GM19238 (cell line): Measurements from ENCODE around the gene CLTA.

ENCODE experiments used
- DNase-seq: peaks from one replicate; pipeline ENCODE4 v3.0.0; 2011; ENCODE audit warnings: low spot score; ENCODE audit not compliant: insufficient read length

The CLTA gene

GRCh38 chr9:36188212-36188611, 2.5 kb upstream of the CLTA start:
- no peak for DNase-seq

- no peak for DNase-seq
These were observed 745 bp upstream of the CLTA start for GRCh38 chr9:36189976-36190375.

GRCh38 chr9:36191290-36191645, 547 bp downstream of the CLTA start:
- peak; percentile 25 for DNase-seq

- no peak for DNase-seq
These were observed 965 bp downstream of the CLTA start for GRCh38 chr9:36191686-36192085.

- DNase-seq = no peak
These were observed 1.5 kb downstream of the CLTA start for GRCh38 chr9:36192196-36192595.

- DNase-seq = no peak
These were observed 2.3 kb downstream of the CLTA start for GRCh38 chr9:36193023-36193422.

GRCh38 chr9:36194326-36195000, 3.7 kb downstream of the CLTA start:
- no peak for DNase-seq

GRCh38 chr9:36204906-36205547, 14.3 kb downstream of the CLTA start:
- DNase-seq = no peak

GRCh38 chr9:36207016-36207415, 16.3 kb downstream of the CLTA start:
- DNase-seq = no peak

GRCh38 chr9:36207546-36208012, 16.9 kb downstream of the CLTA start:
- no peak for DNase-seq

- no peak for DNase-seq
These were observed 18.0 kb downstream of the CLTA start for GRCh38 chr9:36208521-36209253.

GRCh38 chr9:36210722-36211121, 20.0 kb downstream of the CLTA start:
- no peak for DNase-seq

- DNase-seq = no peak
These were observed 20.8 kb downstream of the CLTA start for GRCh38 chr9:36211510-36211909.

GRCh38 chr9:36213387-36213786, 22.7 kb downstream of the CLTA start:
- DNase-seq = no peak

GRCh38 chr9:36213989-36214388, 23.3 kb downstream of the CLTA start:
- no peak for DNase-seq

GRCh38 chr9:36214571-36214970, 23.9 kb downstream of the CLTA start:
- DNase-seq = no peak

- DNase-seq = no peak
These were observed 26.7 kb downstream of the CLTA start for GRCh38 chr9:36217256-36217968.

GRCh38 chr9:36218011-36218410, 27.3 kb downstream of the CLTA start:
- DNase-seq = no peak

- DNase-seq = no peak
These were observed 27.7 kb downstream of the CLTA start for GRCh38 chr9:36218411-36218901.

GRCh38 chr9:36221667-36222066, 30.9 kb downstream of the CLTA start:
- DNase-seq = no peak

GRCh38 chr9:36222449-36222848, 31.7 kb downstream of the CLTA start:
- DNase-seq = no peak

GRCh38 chr9:36237230-36237629, 46.5 kb downstream of the CLTA start:
- DNase-seq = no peak
